Breast epithelium (tissue), 4 donors: ENCODE measurements around the gene FBN1. TPM values are rescaled to one million over a fixed set of nuclear protein-coding genes. Genes with fewer than 3 reads are reported as not detected.
A peak's percentile ranks its signal among the peaks of the same experiment; 100 is the strongest.

Experiments used
- DNase-seq, 2 donors: peaks; one replicate each; pipeline ENCODE4 v3.0.0-alpha.2; 2019; ENCODE audit warnings: low spot score in 2 of 2
- H3K27ac ChIP-seq, 2 donors: fragments of 200-600 bp; sonication (generic) in 1 of 2; one replicate each; pipeline ENCODE4 v1.5.1; 2016 to 2019; ENCODE audit warnings: mild to moderate bottlenecking in 1 of 2
- H3K27me3 ChIP-seq, 2 donors: fragments of 200-600 bp; sonication (generic) in 1 of 2; one replicate each; pipeline versions ENCODE4 v1.5.1 to v1.6.0; 2017 to 2019; ENCODE audit warnings: control low read depth in 1 of 2, mild to moderate bottlenecking in 1 of 2
- H3K36me3 ChIP-seq: fragments of 200-600 bp; one replicate; pipeline ENCODE4 v1.5.1; 2019
- H3K4me1 ChIP-seq, 2 donors: fragments of 200-600 bp; sonication (generic); one replicate each; pipeline ENCODE4 v1.5.1; 2016 to 2019; ENCODE audit warnings: control low read depth in 1 of 2
- H3K4me3 ChIP-seq, 3 donors: fragments of 200-600 bp; sonication (generic); 1 replicate in 2 of 3; 2 replicates in 1 of 3; pipeline ENCODE4 v1.5.1; 2016 to 2019; ENCODE audit warnings: mild to moderate bottlenecking in 3 of 3, moderate library complexity in 2 of 3
- H3K9me3 ChIP-seq, 2 donors: fragments of 200-600 bp; sonication (generic) in 1 of 2; one replicate each; pipeline ENCODE4 v1.5.1; 2016 to 2019; ENCODE audit warnings: control low read depth in 1 of 2
- CTCF ChIP-seq, 3 donors: fragments of 450-650 bp; IDR thresholded peaks; one replicate each; pipeline ENCODE4 v1.5.1; 2016 to 2017; ENCODE audit warnings: antibody characterized with exemption in 3 of 3, mild to moderate bottlenecking in 3 of 3, moderate library complexity in 3 of 3
- POLR2A ChIP-seq: fragments of 450-650 bp; IDR thresholded peaks from one replicate; pipeline ENCODE4 v1.6.1; 2016; ENCODE audit warnings: antibody characterized with exemption, mild to moderate bottlenecking, moderate library complexity
- POLR2AphosphoS5 ChIP-seq, 3 donors: sonication (generic); formaldehyde crosslinking; IDR thresholded peaks; one replicate each; pipeline ENCODE4 v1.6.1; 2017; ENCODE audit warnings: antibody characterized with exemption in 3 of 3
- intact Hi-C: fragments of 100-400 bp; cut with DNase I; formaldehyde crosslinking; loops from one replicate; pipeline ENCODE4 v1.15.1; 2023; ENCODE audit warnings: low total_unique reads
- total RNA-seq, 3 donors: library from RNA; depleted of rRNA; stranded (reverse); fragments of >200 nt; gene quantifications; one replicate each; pipeline ENCODE4 v1.1.0, GENCODE V29; 2016

The FBN1 gene
- total RNA-seq, 3 donors from 2014 or later: 38.5 to 210 (median 83.2) TPM

GRCh38 chr15:48507416-48508065 is 138.0 kb downstream of the FBN1 start:
- H3K4me3 ChIP-seq: no peak overlapping the region
- no peaks in the 10 kb centered on the region for H3K9me3 ChIP-seq
- H3K4me1 ChIP-seq: no peaks in the 10 kb centered on the region
- no peaks in the 10 kb centered on the region for H3K27me3 ChIP-seq
- intact Hi-C loops: no loop called here
- no peak for DNase-seq
- H3K36me3 ChIP-seq: no peaks in the 10 kb centered on the region
- TF ChIP-seq POLR2A: no peak
- peak; percentile 10 to 60 (median 34) for TF ChIP-seq CTCF (IDR thresholded peaks at IDR 0.05)
- H3K27ac ChIP-seq: no peak overlapping the region

GRCh38 chr15:48505067-48505466 is 140.4 kb downstream of the FBN1 start:
- no peak for DNase-seq
- Histone ChIP-seq H3K27me3 (no peaks in the 10 kb centered on the region), H3K27ac (no peak overlapping the region), H3K36me3 (no peaks in the 10 kb centered on the region), H3K9me3 (no peaks in the 10 kb centered on the region), H3K4me3 (no peak overlapping the region), H3K4me1 (no peaks in the 10 kb centered on the region)
- TF ChIP-seq CTCF (IDR thresholded peaks at IDR 0.05): no peak
- TF ChIP-seq POLR2A: no peak
- TF ChIP-seq POLR2AphosphoS5 (IDR thresholded peaks at IDR 0.05): no peak
- intact Hi-C loops: no loop called here

GRCh38 chr15:48501208-48501607 is 144.3 kb downstream of the FBN1 start:
- no peaks in the 10 kb centered on the region for H3K36me3 ChIP-seq
- DNase-seq: no peak
- no peaks in the 10 kb centered on the region for H3K9me3 ChIP-seq
- intact Hi-C loops: no loop called here
- H3K4me1 ChIP-seq: no peaks in the 10 kb centered on the region
- no peak overlapping the region for H3K4me3 ChIP-seq
- no peaks in the 10 kb centered on the region for H3K27me3 ChIP-seq
- no peak overlapping the region for H3K27ac ChIP-seq
- TF ChIP-seq CTCF (IDR thresholded peaks at IDR 0.05) (no peak), POLR2A (no peak), POLR2AphosphoS5 (IDR thresholded peaks at IDR 0.05) (no peak)

GRCh38 chr15:48500595-48500994 is 144.9 kb downstream of the FBN1 start:
- Histone ChIP-seq H3K4me1 (no peaks in the 10 kb centered on the region), H3K36me3 (no peaks in the 10 kb centered on the region), H3K4me3 (no peak overlapping the region), H3K27me3 (no peaks in the 10 kb centered on the region), H3K27ac (no peak overlapping the region), H3K9me3 (no peaks in the 10 kb centered on the region)
- DNase-seq: no peak
- intact Hi-C loops: no loop called here
- TF ChIP-seq CTCF (IDR thresholded peaks at IDR 0.05) (no peak), POLR2AphosphoS5 (IDR thresholded peaks at IDR 0.05) (no peak), POLR2A (no peak)

- Histone ChIP-seq H3K4me3 (no peak overlapping the region), H3K9me3 (no peaks in the 10 kb centered on the region), H3K27me3 (no peaks in the 10 kb centered on the region), H3K27ac (no peak overlapping the region), H3K4me1 (no peaks in the 10 kb centered on the region), H3K36me3 (no peaks in the 10 kb centered on the region)
- no peak for DNase-seq
- intact Hi-C loops: no loop called here
- TF ChIP-seq CTCF (IDR thresholded peaks at IDR 0.05) (no peak), POLR2AphosphoS5 (IDR thresholded peaks at IDR 0.05) (no peak), POLR2A (no peak)
Observed at GRCh38 chr15:48499978-48500377, 145.5 kb downstream of the FBN1 start.
